Endothelial cell of umbilical vein (primary cell): ENCODE results near the gene BMP2.

Source experiments
- CTCF ChIP-seq, 2 donors: IDR thresholded peaks; 1 replicate in 1 of 2; 2 replicates in 1 of 2; pipeline ENCODE4 v1.5.1; 2011; ENCODE audit warnings: low read length in 2 of 2, mild to moderate bottlenecking in 2 of 2, moderate library complexity in 2 of 2, control low read depth in 1 of 2, inconsistent platforms in 1 of 2, low read depth in 1 of 2; ENCODE audit not compliant: insufficient read depth in 1 of 2; ENCODE audit errors: extremely low read depth in 1 of 2
- FOS ChIP-seq: IDR thresholded peaks from 2 replicates; pipeline ENCODE4 v1.6.1; 2011; ENCODE audit warnings: mild to moderate bottlenecking, low read length, moderate library complexity, borderline replicate concordance; ENCODE audit not compliant: insufficient read depth
- GATA2 ChIP-seq: IDR thresholded peaks from 2 replicates; pipeline ENCODE4 v1.7.0; 2011; ENCODE audit warnings: low read depth, mild to moderate bottlenecking, moderate library complexity, mixed read lengths, low read length; ENCODE audit not compliant: insufficient read length, insufficient read depth
- MAX ChIP-seq: IDR thresholded peaks from 2 replicates; pipeline ENCODE4 v1.6.1; 2011; ENCODE audit not compliant: insufficient read depth, insufficient read length
- MYC ChIP-seq: IDR thresholded peaks from one replicate; pipeline ENCODE4 v1.6.1; 2011; ENCODE audit warnings: mild to moderate bottlenecking, low read depth, low read length
- POLR2A ChIP-seq: IDR thresholded peaks from 2 replicates; pipeline ENCODE4 v1.6.1; 2012; ENCODE audit warnings: low read depth, mild to moderate bottlenecking, control low read depth, low read length
- POLR2AphosphoS5 ChIP-seq: IDR thresholded peaks from 2 replicates; pipeline ENCODE4 v1.6.1; 2012; ENCODE audit warnings: low read depth, mild to moderate bottlenecking, control low read depth, low read length, moderate library complexity; ENCODE audit not compliant: insufficient read depth

GRCh38 chr20:6784767-6785166, 17.3 kb downstream of the BMP2 start:
- TF ChIP-seq FOS (no peak), POLR2AphosphoS5 (no peak), MAX (no peak), CTCF (IDR thresholded peaks at IDR 0.05; ENCODE audit: extremely low read depth in 1 of 2, insufficient read depth in 1 of 2, low read depth in 1 of 2, low read length in 2 of 2) (no peak), POLR2A (no peak), MYC (no peak), GATA2 (no peak)
